IPS-NIHi7 (cell line): Measurements from ENCODE around the gene PRTG.
"Not testable (repeated sequence)": the region's sequence is repeated elsewhere in the genome, so short reads cannot be mapped to it uniquely, and the experiment has no call there.

ENCODE experiments used
- DNase-seq: peaks from one replicate; pipeline ENCODE4 v3.0.0; 2012; ENCODE audit warnings: mixed read lengths; ENCODE audit errors: extremely low spot score

PRTG gene

GRCh38 chr15:55742927-55743728 is at the start of gene PRTG:
TSS of gene PRTG (minus strand) at chr15:55743152. CDS start at chr15:55742931, 221 bp downstream.
- DNase-seq = peak; percentile 75

GRCh38 chr15:55791551-55792400 is 48.8 kb upstream of the PRTG start:
- DNase-seq = no peak

- peak; percentile 62 for DNase-seq
These were observed 46.2 kb upstream of the PRTG start for GRCh38 chr15:55789066-55789660.

- peak; percentile 55 for DNase-seq
These were observed 43.4 kb upstream of the PRTG start for GRCh38 chr15:55786341-55786740.

- not testable (repeated sequence) for DNase-seq
These were observed 42.6 kb upstream of the PRTG start for GRCh38 chr15:55785593-55785992.

GRCh38 chr15:55784286-55784685 is 41.3 kb upstream of the PRTG start:
- no peak for DNase-seq

- DNase-seq = no peak
These were observed 39.9 kb upstream of the PRTG start for GRCh38 chr15:55782901-55783300.

- DNase-seq = no peak
These were observed 37.3 kb upstream of the PRTG start for GRCh38 chr15:55780292-55780691.

- DNase-seq = no peak
These were observed 36.0 kb upstream of the PRTG start for GRCh38 chr15:55778932-55779331.

GRCh38 chr15:55775316-55775715 is 32.4 kb upstream of the PRTG start:
- peak; percentile 59 for DNase-seq

GRCh38 chr15:55774113-55774970 is 31.4 kb upstream of the PRTG start:
- peak; percentile 71 for DNase-seq

- DNase-seq = no peak
These were observed 27.9 kb upstream of the PRTG start for GRCh38 chr15:55770806-55771205.

GRCh38 chr15:55770261-55770660 is 27.3 kb upstream of the PRTG start:
- DNase-seq = no peak

- no peak for DNase-seq
These were observed 25.8 kb upstream of the PRTG start for GRCh38 chr15:55768670-55769185.

- no peak for DNase-seq
These were observed 23.7 kb upstream of the PRTG start for GRCh38 chr15:55766676-55767075.

GRCh38 chr15:55764398-55764797 is 21.4 kb upstream of the PRTG start:
- peak; percentile 21 for DNase-seq

GRCh38 chr15:55758580-55758986 is 15.6 kb upstream of the PRTG start:
- DNase-seq = no peak

- DNase-seq = not testable (repeated sequence)
These were observed 10.5 kb upstream of the PRTG start for GRCh38 chr15:55753433-55753832.

GRCh38 chr15:55750706-55751105 is 7.8 kb upstream of the PRTG start:
- DNase-seq = no peak

- DNase-seq = no peak
These were observed 1.0 kb upstream of the PRTG start for GRCh38 chr15:55743729-55744655.
